ENCODE results near the gene DKK2. TPM values are rescaled to one million over a fixed set of nuclear protein-coding genes. Genes with fewer than 3 reads are reported as not detected.

The DKK2 gene
- total RNA-seq, 4 donors from 2014 or later: 0.53 to 4.1 (median 0.67) TPM; not detected in 1

GRCh38 chr4:107009196-107009968, 26.7 kb downstream of the DKK2 start:
- no peaks in the 10 kb centered on the region for H3K27me3 ChIP-seq
- TF ChIP-seq CTCF (IDR thresholded peaks at IDR 0.05): no peak
- TF ChIP-seq POLR2A (IDR thresholded peaks at IDR 0.05): no peak
- no peak for DNase-seq
- H3K4me1 ChIP-seq: no peaks in the 10 kb centered on the region
- no peaks in the 10 kb centered on the region for H3K9me3 ChIP-seq
- no peak overlapping the region for H3K27ac ChIP-seq
- no peak overlapping the region for H3K4me3 ChIP-seq
- H3K36me3 ChIP-seq: no peaks in the 10 kb centered on the region

DNA sequence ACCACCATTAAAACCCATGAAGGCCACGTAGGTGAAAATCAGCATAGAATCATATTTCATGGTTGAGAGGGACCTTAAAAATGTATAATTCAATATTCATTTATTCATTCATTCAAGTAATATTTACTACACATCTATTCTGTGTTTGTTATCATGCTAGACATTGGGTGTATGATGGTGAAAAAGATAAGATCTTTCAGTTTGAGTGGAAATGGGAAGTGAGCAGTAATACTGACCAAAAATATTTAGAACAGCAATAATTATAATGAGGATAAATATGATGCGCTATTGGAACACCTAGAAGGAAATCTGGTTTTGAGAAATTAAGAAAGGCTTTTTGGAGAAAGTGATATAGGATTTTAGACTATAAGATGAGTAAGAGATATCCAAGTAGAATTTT, 28.0 kb downstream of the DKK2 start:
- H3K4me3 ChIP-seq: no peak overlapping the region
- no peaks in the 10 kb centered on the region for H3K9me3 ChIP-seq
- TF ChIP-seq POLR2A (IDR thresholded peaks at IDR 0.05): no peak
- TF ChIP-seq CTCF (IDR thresholded peaks at IDR 0.05): no peak
- no peak overlapping the region for H3K27ac ChIP-seq
- no peaks in the 10 kb centered on the region for H3K36me3 ChIP-seq
- H3K27me3 ChIP-seq: no peaks in the 10 kb centered on the region
- DNase-seq: no peak
- no peaks in the 10 kb centered on the region for H3K4me1 ChIP-seq

DNA sequence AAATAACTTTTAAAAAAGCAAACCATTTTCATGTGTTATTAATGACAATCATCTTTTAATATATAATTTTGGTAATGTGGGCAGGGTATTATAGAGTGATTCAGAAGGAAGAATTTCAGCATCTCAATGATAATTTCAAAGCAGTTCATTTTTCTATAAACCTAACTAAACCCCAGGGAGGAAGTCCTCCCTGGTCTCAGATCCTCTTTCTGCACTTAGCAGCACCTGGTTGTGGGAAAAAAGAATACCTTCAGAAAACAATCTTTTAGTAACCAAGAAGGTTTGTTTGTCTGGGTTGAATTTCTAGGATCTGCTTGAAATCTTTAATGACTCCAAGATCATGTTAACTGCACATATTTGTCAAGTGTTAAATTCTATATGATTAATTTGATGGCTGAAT, 29.9 kb downstream of the DKK2 start:
- H3K4me1 ChIP-seq: no peaks in the 10 kb centered on the region
- H3K27ac ChIP-seq: no peak overlapping the region
- no peaks in the 10 kb centered on the region for H3K9me3 ChIP-seq
- TF ChIP-seq CTCF (IDR thresholded peaks at IDR 0.05) (no peak), POLR2A (IDR thresholded peaks at IDR 0.05) (no peak)
- no peaks in the 10 kb centered on the region for H3K27me3 ChIP-seq
- H3K4me3 ChIP-seq: no peak overlapping the region
- no peak for DNase-seq
- no peaks in the 10 kb centered on the region for H3K36me3 ChIP-seq

DNA sequence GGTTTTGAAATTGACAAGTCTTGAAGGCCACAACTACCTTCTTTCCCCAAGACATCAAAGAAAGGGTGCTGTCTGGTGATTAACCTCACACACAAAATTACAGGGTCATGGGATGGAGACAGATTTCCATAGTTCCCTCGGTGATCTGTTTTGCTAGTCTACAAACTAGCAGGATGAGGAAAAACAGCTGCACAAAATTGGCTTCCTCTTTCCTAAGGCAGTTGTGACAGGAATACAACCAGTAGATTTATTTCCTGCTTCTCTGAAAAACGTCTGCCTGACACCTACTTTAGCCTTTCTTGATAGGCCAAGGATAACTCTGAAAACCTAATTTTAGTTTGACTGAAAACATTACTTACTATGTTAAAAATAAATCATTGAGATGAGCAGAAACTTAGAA, 39.6 kb downstream of the DKK2 start:
- no peaks in the 10 kb centered on the region for H3K4me1 ChIP-seq
- H3K36me3 ChIP-seq: no peaks in the 10 kb centered on the region
- no peaks in the 10 kb centered on the region for H3K27me3 ChIP-seq
- DNase-seq: no peak
- no peaks in the 10 kb centered on the region for H3K9me3 ChIP-seq
- H3K27ac ChIP-seq: no peak overlapping the region
- no peak overlapping the region for H3K4me3 ChIP-seq
- TF ChIP-seq CTCF (IDR thresholded peaks at IDR 0.05) (no peak), POLR2A (IDR thresholded peaks at IDR 0.05) (no peak)

GRCh38 chr4:106993827-106994226, 42.3 kb downstream of the DKK2 start:
- H3K27ac ChIP-seq: no peak overlapping the region
- H3K9me3 ChIP-seq: no peaks in the 10 kb centered on the region
- H3K27me3 ChIP-seq: no peaks in the 10 kb centered on the region
- H3K4me3 ChIP-seq: no peak overlapping the region
- TF ChIP-seq CTCF (IDR thresholded peaks at IDR 0.05): no peak
- no peak for TF ChIP-seq POLR2A (IDR thresholded peaks at IDR 0.05)
- no peaks in the 10 kb centered on the region for H3K36me3 ChIP-seq
- DNase-seq: no peak
- H3K4me1 ChIP-seq: no peaks in the 10 kb centered on the region
